ENCODE results near the gene FAF1.

GRCh38 chr1:50591598-50591997 is 368.5 kb downstream of the FAF1 start:
- TF ChIP-seq, protein P1, sequence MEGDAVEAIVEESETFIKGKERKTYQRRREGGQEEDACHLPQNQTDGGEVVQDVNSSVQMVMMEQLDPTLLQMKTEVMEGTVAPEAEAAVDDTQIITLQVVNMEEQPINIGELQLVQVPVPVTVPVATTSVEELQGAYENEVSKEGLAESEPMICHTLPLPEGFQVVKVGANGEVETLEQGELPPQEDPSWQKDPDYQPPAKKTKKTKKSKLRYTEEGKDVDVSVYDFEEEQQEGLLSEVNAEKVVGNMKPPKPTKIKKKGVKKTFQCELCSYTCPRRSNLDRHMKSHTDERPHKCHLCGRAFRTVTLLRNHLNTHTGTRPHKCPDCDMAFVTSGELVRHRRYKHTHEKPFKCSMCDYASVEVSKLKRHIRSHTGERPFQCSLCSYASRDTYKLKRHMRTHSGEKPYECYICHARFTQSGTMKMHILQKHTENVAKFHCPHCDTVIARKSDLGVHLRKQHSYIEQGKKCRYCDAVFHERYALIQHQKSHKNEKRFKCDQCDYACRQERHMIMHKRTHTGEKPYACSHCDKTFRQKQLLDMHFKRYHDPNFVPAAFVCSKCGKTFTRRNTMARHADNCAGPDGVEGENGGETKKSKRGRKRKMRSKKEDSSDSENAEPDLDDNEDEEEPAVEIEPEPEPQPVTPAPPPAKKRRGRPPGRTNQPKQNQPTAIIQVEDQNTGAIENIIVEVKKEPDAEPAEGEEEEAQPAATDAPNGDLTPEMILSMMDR (IDR thresholded peaks at IDR 0.05), result no peak
- TF ChIP-seq POLR2A (IDR thresholded peaks at IDR 0.05) (no peak), POLR2AphosphoS5 (IDR thresholded peaks at IDR 0.05) (no peak)

Data from transverse colon (tissue), 4 donors.